CD4-positive, alpha-beta T cell treated with Interleukin-6 for 4 hours (primary cell): Measurements from ENCODE around the gene MSL1.

Experiments
- DNase-seq: peaks from one replicate; pipeline ENCODE4 v3.0.0-alpha.2; 2020; ENCODE audit warnings: mixed read lengths

MSL1 gene

GRCh38 chr17:40091691-40092397 is 29.9 kb upstream of the MSL1 start:
- no peak for DNase-seq

DNA sequence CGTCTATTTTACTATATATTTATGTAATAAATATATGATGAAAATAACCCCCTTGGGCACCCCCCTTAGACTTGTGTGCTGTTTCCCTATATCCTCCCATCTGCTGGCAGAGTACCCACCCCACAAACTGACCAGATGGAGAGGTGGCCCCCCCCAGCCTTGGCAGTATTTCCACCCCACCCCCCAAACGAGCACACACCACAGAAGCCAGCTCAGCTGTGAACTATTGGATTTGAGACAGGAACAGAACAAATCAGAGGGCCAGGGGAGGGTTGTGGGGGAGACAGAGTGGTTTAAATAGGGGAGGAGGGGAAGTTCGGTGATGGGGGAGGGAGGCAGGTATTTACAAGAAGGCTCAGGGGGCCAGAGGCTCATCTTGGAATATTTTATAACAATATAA is 29.2 kb upstream of the MSL1 start:
- DNase-seq = no peak

- DNase-seq = no peak
These were observed 28.7 kb upstream of the MSL1 start for GRCh38 chr17:40093005-40093579.

- no peak for DNase-seq
These were observed 28.1 kb upstream of the MSL1 start for GRCh38 chr17:40093580-40094201.

DNA sequence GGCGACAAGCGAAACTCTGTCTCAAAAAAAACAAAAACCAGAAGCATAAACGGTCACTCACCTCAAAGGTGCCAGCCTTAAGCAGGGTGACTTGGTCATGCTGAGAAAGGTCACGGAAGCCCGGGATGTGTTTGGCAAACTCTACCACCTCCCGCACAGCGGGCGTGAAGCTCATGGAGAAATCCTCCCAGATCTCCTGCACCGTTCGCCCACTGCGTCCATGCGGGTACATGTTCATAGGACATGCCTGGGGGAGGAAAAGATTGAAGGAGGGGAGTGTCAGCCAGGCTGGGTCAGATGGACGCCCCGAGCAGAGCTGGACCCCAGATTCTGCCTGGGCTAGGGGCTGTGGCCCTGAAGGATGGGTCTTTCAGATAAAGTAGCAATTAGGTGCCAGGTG is 26.9 kb upstream of the MSL1 start:
- no peak for DNase-seq

DNA sequence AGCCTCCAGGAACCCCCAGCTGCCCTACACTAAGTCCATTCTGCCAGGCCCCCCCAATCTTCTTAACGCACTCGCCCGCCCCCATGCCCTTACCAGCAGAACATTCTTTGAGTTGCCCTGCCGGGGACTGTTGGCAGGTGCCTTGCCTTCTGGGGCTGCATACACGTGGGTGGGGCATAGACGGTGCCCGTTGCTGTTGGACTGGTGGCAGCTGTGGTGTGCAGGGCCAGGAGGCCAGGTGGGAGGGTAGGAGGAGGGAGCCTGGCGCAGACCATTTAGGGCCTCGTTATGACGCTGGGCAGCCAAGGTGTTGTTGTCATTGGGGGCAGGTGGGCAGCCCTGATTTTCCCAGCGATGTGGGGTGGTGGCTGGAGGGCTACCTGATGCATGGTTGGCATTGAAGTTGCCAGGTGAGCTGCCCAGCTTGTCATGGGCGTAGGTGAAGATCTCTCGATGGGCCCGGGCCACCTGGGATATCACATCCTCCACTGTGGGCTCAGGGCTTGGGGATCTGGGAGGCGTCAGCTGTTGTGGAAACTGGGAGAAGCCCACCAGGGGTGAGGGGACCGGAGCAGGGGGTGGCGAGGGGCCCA is 26.3 kb upstream of the MSL1 start:
- DNase-seq = no peak

DNA sequence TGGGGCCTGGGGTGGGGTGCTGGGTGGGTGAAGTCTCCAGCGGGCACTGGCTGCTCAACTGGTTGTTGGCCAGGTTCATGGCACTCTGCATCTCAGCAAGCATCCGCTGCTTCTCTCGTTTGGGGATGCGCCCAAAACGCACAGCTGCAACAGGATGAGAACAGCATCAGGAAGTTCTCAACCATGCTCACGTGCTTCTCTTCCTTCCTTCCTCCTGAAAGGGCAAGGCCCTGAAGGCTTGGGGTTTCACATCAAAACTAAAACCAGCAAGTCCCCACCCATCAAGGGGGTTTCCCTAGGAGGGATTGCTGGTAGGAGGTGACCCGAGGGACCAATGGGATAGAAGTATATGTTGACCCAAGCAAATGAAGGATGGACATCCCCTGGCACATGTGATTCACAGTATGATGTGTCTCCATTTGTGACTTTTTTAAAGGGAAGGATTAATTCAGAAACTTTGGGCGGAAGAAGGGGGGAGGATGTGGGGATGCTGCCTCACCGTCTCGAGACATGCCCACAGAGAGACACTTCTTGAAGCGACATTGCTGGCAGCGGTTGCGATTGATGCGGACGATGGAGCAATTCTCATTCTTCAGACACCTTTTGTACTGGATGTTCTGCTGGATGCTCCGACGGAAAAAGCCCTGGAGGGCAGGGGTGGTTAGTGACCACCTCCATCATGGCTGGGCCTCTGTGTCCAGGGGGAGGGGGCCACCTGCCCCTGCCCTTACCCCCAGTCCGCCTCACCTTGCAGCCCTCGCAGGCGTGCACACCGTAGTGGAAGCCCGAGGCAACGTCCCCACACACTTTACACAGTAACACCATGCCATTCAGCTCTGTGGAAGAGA is 25.6 kb upstream of the MSL1 start:
- peak; percentile 83 for DNase-seq

GRCh38 chr17:40097087-40097486 is 24.7 kb upstream of the MSL1 start:
- no peak for DNase-seq

DNA sequence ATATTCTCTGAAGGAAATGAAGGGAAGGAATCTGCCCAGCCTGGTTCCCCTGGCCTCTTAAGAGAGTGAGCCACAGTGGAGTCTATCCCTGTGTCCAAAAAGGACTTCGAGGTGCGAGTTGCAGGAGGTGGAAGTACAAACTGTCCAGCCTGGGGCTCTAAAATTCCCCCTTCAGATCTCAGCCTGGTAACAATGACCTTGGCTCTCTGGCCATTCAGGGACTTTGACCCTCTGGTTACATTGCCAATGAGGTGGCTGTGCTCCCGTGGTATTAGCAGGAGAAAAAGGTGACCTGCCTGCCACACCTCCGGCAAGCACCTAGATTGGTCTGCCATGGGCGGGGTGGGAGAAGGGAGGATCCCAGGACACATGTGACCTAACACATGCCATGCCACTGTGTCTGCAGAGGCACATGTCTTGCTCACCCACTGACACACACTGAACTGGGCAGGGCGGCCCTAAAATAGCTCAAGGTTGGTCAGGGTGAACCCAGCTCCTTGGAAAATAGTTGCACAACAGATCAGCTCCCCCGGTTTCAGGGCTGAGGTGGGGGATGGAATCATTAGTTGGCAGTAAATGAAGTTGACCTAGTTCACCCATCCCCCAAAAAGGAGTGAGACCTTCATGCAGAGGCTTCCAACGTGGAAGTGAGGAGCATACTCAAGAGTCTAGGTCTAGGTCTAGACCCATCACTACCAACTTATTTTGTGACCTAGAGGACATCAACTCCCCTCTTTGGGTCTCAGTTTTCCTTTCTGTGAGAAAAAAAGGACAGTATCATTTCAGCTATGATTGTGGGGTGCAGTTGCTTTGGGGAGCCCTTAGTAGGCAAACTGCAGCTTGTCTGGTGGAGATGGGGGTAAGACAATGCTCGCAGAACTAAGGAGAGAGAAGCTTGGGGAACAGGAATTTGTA is 23.6 kb upstream of the MSL1 start:
- no peak for DNase-seq

- peak; percentile 100 for DNase-seq
These were observed 22.7 kb upstream of the MSL1 start for GRCh38 chr17:40098846-40099618.

- DNase-seq = no peak
These were observed 22.0 kb upstream of the MSL1 start for GRCh38 chr17:40099619-40100418.

DNA sequence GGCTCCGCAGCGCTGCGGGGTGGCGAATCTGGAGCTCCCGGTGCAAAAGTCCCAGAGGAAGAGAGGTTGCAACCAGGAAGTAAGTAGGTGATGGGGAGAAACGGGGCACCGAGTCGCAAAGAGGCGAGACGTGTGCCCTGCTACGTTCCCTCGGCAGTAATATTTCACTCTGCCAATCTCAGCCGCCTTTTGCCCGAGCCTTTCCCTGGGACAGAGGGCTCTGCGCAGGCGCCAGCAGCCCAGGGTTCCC is 21.4 kb upstream of the MSL1 start, which contains the start of gene NR1D1:
Gene NR1D1 (minus strand): TSS at position 171 of the 250 bp plus-strand sequence. CDS start 495 bp downstream, outside the sequence.
- no peak for DNase-seq

GRCh38 chr17:40100669-40101366 is 21.0 kb upstream of the MSL1 start:
- DNase-seq = peak; percentile 91

GRCh38 chr17:40101367-40102210 is 20.2 kb upstream of the MSL1 start:
- DNase-seq = no peak

GRCh38 chr17:40103071-40103661 is 18.6 kb upstream of the MSL1 start:
- DNase-seq = no peak

DNA sequence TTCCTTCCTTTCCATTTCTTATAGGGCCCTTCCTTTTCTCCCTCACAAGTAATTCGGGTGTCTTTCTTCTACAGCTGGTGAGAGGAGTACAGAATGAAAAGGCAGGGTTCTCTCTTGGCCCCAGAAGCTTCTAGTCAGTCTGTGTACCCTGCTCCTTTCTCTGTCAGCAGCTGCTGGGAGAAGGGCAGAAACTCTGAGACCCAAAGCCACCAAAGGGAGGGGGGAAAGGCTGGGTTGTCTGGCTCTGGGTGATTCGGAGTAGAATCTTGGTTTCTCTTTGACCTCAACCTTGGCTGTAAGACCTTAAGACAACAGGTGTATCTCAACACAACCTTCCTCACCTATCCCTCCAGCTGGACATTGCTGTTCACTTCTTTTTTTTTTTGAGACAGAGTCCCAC is 18.1 kb upstream of the MSL1 start:
- peak; percentile 22 for DNase-seq

- peak; percentile 31 for DNase-seq
These were observed 16.9 kb upstream of the MSL1 start for GRCh38 chr17:40104594-40105486.
